Left ventricle myocardium inferior (tissue), 1 donor: ENCODE data around the gene SCIN. TPM values are rescaled to one million over a fixed set of nuclear protein-coding genes. Genes with fewer than 3 reads are reported as not detected.

Experiments used
- DNase-seq: peaks from one replicate; pipeline ENCODE4 v3.0.0-alpha.2; 2020
- H3K27ac ChIP-seq: fragments of 200-600 bp; replicated peaks from 2 replicates; pipeline ENCODE4 v1.8.0; 2021
- H3K27me3 ChIP-seq: fragments of 200-600 bp; 2 replicates; pipeline ENCODE4 v1.8.0; 2021; ENCODE audit warnings: low read depth
- H3K36me3 ChIP-seq: fragments of 200-600 bp; 2 replicates; pipeline ENCODE4 v1.8.0; 2021
- H3K4me1 ChIP-seq: fragments of 200-600 bp; 2 replicates; pipeline ENCODE4 v1.8.0; 2021
- H3K4me3 ChIP-seq: fragments of 200-600 bp; 2 replicates; pipeline ENCODE4 v1.8.0; 2021; ENCODE audit warnings: mild to moderate bottlenecking, moderate library complexity
- H3K9me3 ChIP-seq: fragments of 200-600 bp; replicated peaks from 2 replicates; pipeline ENCODE4 v1.8.0; 2021
- CTCF ChIP-seq: fragments of 200-600 bp; IDR thresholded peaks from 2 replicates; pipeline ENCODE4 v1.8.0; 2021; ENCODE audit warnings: antibody characterized with exemption, mild to moderate bottlenecking, borderline replicate concordance
- intact Hi-C: fragments of 100-400 bp; cut with micrococcal nuclease; formaldehyde crosslinking; loops from one replicate; pipeline ENCODE4 v1.11.0; 2022
- total RNA-seq: library from RNA; stranded (reverse); fragmentation: NEBNext Ultra II Directional; extraction: Animal tissue kit (Norgen Biotek cat#: 25700); gene quantifications from one replicate; pipeline ENCODE4 v1.2.1, GENCODE V29; 2021
- donor health status: DM: no; HTN: yes; CAD: no; lungs with severe emphysema.

Gene SCIN
- total RNA-seq, 1 donor from 2014 or later, result not detected

GRCh38 chr7:12601302-12601869 lies 30.9 kb downstream of the SCIN start:
- Histone ChIP-seq H3K36me3 (no peaks in the 10 kb centered on the region), H3K9me3 (peaks cover 32% of the 10 kb centered on the region), H3K27ac (no peak overlapping the region), H3K4me3 (no peak overlapping the region), H3K4me1 (no peaks in the 10 kb centered on the region), H3K27me3 (no peaks in the 10 kb centered on the region)
- no peak for TF ChIP-seq CTCF
- DNase-seq, result no peak
- intact Hi-C loops, result no loop called here

- H3K27me3 ChIP-seq, result peaks cover under 1% of the 10 kb centered on the region
- H3K4me3 ChIP-seq, result no peak overlapping the region
- H3K4me1 ChIP-seq, result no peaks in the 10 kb centered on the region
- intact Hi-C loops, result no loop called here
- H3K36me3 ChIP-seq, result no peaks in the 10 kb centered on the region
- H3K9me3 ChIP-seq, result peaks cover 17% of the 10 kb centered on the region
- H3K27ac ChIP-seq, result no peak overlapping the region
- TF ChIP-seq CTCF, result no peak
- DNase-seq, result no peak
These were observed 36.6 kb downstream of the SCIN start for GRCh38 chr7:12607134-12607533.

- no peak for DNase-seq
- no peak for TF ChIP-seq CTCF
- intact Hi-C loops, result no loop called here
These were observed 39.0 kb downstream of the SCIN start for GRCh38 chr7:12609561-12609960.

DNA sequence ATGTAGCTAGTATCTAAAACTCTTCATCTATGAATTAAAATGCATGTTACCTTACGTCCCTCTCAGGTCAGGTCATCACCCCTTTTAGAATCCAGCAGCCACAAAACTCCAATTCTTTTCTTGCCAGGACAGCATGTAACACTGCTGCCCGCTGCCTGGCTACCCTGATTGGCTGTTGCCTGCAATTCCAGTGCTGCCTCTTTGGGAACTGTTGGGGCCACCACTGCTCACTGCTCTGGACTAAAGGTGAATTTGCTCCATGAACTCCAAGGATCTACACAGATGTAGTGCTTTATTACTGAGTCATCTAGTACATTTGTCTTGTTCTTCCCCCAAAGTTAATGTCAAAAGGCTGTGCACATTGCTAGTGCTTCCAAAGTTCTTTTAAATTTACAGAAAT lies 40.4 kb downstream of the SCIN start:
- intact Hi-C loops, result no loop called here
- TF ChIP-seq CTCF, result no peak
- no peak overlapping the region for H3K27ac ChIP-seq

More at GRCh38 chr7:12609561-12609960, 39.0 kb downstream of the SCIN start:
- peaks cover 7% of the 10 kb centered on the region for H3K27me3 ChIP-seq
- no peaks in the 10 kb centered on the region for H3K36me3 ChIP-seq
- no peaks in the 10 kb centered on the region for H3K4me1 ChIP-seq
- no peaks in the 10 kb centered on the region for H3K9me3 ChIP-seq
- H3K27ac ChIP-seq, result no peak overlapping the region
- no peak overlapping the region for H3K4me3 ChIP-seq

GRCh38 chr7:12612622-12613021 lies 42.1 kb downstream of the SCIN start:
- DNase-seq, result no peak
- Histone ChIP-seq H3K4me1 (no peaks in the 10 kb centered on the region), H3K27ac (no peak overlapping the region), H3K36me3 (no peaks in the 10 kb centered on the region), H3K27me3 (peaks cover 7% of the 10 kb centered on the region), H3K9me3 (no peaks in the 10 kb centered on the region), H3K4me3 (no peak overlapping the region)
- intact Hi-C loops, result no loop called here
- TF ChIP-seq CTCF, result no peak

More for the DNA sequence above, 40.4 kb downstream of the SCIN start:
- Histone ChIP-seq H3K27me3 (peaks cover 7% of the 10 kb centered on the region), H3K9me3 (no peaks in the 10 kb centered on the region), H3K4me3 (no peak overlapping the region), H3K4me1 (no peaks in the 10 kb centered on the region), H3K36me3 (no peaks in the 10 kb centered on the region)
- no peak for DNase-seq
